Kidney (tissue), 14 donors: ENCODE measurements around the gene RASL10B. TPM values are rescaled to one million over a fixed set of nuclear protein-coding genes. Genes with fewer than 3 reads are reported as not detected.

Source experiments
- DNase-seq, 5 donors: peaks; one replicate each; pipeline ENCODE4 v3.0.0-alpha.2; 2013 to 2020
- FAIRE-seq: peaks from 2 replicates; lab custom pipeline; 2012; peaks lifted over from hg19 to GRCh38; lab: Jason Lieb, UNC
- H3K27ac ChIP-seq, 2 donors: one replicate each; pipeline ENCODE4 v1.7.0; 2013; ENCODE audit warnings: low read depth in 2 of 2, low read length in 2 of 2, inconsistent platforms in 1 of 2
- H3K27me3 ChIP-seq: one replicate; pipeline ENCODE4 v1.7.1; 2013; ENCODE audit warnings: low read length, inconsistent platforms; ENCODE audit not compliant: control insufficient read depth, insufficient read depth
- H3K36me3 ChIP-seq, 3 donors: one replicate each; pipeline versions ENCODE4 v1.7.0 to v1.7.1; 2013; ENCODE audit warnings: low read length in 3 of 3, control low read depth in 1 of 3, inconsistent platforms in 1 of 3; ENCODE audit not compliant: insufficient read depth in 3 of 3, control insufficient read depth in 2 of 3
- H3K4me1 ChIP-seq, 3 donors: one replicate each; pipeline versions ENCODE4 v1.7.0 to v1.7.1; 2013; ENCODE audit warnings: low read length in 3 of 3, inconsistent platforms in 1 of 3, low read depth in 1 of 3; ENCODE audit not compliant: control insufficient read depth in 2 of 3, insufficient read depth in 2 of 3
- H3K4me3 ChIP-seq, 3 donors: one replicate each; pipeline versions ENCODE4 v1.7.0 to v1.8.1; 2013; ENCODE audit warnings: low read length in 3 of 3, control low read depth in 1 of 3, inconsistent platforms in 1 of 3
- H3K9ac ChIP-seq, 3 donors: one replicate each; pipeline versions ENCODE4 v1.7.0 to v1.7.1; 2013; ENCODE audit warnings: low read length in 3 of 3, control low read depth in 1 of 3, inconsistent platforms in 1 of 3
- H3K9me3 ChIP-seq, 3 donors: one replicate each; pipeline versions ENCODE4 v1.7.0 to v1.7.1; 2013; ENCODE audit warnings: low read length in 3 of 3, control low read depth in 1 of 3, inconsistent platforms in 1 of 3; ENCODE audit not compliant: control insufficient read depth in 2 of 3, insufficient read depth in 1 of 3
- intact Hi-C: fragments of 100-400 bp; cut with DNase I; formaldehyde crosslinking; loops from one replicate; pipeline ENCODE4 v1.11.1; 2022
- polyA plus RNA-seq: library from polyadenylated mRNA; stranded (reverse); fragments of 350-450 nt; fragmentation: Illumina TruSeq; extraction: RNeasy Lipid Tissue Mini Kit (QIAGEN cat#74804); gene quantifications from one replicate; pipeline ENCODE4 v1.2.3, GENCODE V29; 2014; ENCODE audit warnings: low read depth, low replicate concordance; ENCODE audit not compliant: insufficient read depth
- total RNA-seq: library from RNA; stranded (reverse); fragmentation: NEBNext Ultra II Directional; extraction: Animal tissue kit (Norgen Biotek cat#: 25700); gene quantifications from one replicate; pipeline ENCODE4 v1.2.1, GENCODE V29; 2021
- TF ChIP-seq, protein P1 (sequence below): IDR thresholded peaks from 3 replicates; pipeline ENCODE4 v1.5.1; 2012; ENCODE audit warnings: mild to moderate bottlenecking, moderate library complexity, borderline replicate concordance; ENCODE audit not compliant: insufficient read depth; ENCODE audit errors: extremely low read depth
- donor health status: control.
- donor health status: control.
- donor health status: control.
- donor health status: control.
- donor health status: control.
- donor health status: DM: yes; HTN: yes; CAD: no.
- donor health status: Normal renal cell carcinoma (clear cell type).

RASL10B gene
- total and polyA plus RNA-seq, 2 donors from 2014 or later: 1.5 to 2.4 TPM

- Histone ChIP-seq H3K4me1 (peaks cover 4 to 14% (median 13%) of the 10 kb centered on the region in 3 donors), H3K4me3 (no peak overlapping the region), H3K27me3 (no peaks in the 10 kb centered on the region), H3K9me3 (no peaks in the 10 kb centered on the region), H3K9ac (no peak overlapping the region), H3K36me3 (peaks cover 2 to 3% (median 2%) of the 10 kb centered on the region in 3 donors), H3K27ac (no peak overlapping the region)
- intact Hi-C loops: no loop called here
- DNase-seq (no peak), FAIRE-seq (no peak)
- TF ChIP-seq, protein P1, sequence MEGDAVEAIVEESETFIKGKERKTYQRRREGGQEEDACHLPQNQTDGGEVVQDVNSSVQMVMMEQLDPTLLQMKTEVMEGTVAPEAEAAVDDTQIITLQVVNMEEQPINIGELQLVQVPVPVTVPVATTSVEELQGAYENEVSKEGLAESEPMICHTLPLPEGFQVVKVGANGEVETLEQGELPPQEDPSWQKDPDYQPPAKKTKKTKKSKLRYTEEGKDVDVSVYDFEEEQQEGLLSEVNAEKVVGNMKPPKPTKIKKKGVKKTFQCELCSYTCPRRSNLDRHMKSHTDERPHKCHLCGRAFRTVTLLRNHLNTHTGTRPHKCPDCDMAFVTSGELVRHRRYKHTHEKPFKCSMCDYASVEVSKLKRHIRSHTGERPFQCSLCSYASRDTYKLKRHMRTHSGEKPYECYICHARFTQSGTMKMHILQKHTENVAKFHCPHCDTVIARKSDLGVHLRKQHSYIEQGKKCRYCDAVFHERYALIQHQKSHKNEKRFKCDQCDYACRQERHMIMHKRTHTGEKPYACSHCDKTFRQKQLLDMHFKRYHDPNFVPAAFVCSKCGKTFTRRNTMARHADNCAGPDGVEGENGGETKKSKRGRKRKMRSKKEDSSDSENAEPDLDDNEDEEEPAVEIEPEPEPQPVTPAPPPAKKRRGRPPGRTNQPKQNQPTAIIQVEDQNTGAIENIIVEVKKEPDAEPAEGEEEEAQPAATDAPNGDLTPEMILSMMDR: no peak
Observed at GRCh38 chr17:35730400-35731005, 936 bp upstream of the RASL10B start.

DNA sequence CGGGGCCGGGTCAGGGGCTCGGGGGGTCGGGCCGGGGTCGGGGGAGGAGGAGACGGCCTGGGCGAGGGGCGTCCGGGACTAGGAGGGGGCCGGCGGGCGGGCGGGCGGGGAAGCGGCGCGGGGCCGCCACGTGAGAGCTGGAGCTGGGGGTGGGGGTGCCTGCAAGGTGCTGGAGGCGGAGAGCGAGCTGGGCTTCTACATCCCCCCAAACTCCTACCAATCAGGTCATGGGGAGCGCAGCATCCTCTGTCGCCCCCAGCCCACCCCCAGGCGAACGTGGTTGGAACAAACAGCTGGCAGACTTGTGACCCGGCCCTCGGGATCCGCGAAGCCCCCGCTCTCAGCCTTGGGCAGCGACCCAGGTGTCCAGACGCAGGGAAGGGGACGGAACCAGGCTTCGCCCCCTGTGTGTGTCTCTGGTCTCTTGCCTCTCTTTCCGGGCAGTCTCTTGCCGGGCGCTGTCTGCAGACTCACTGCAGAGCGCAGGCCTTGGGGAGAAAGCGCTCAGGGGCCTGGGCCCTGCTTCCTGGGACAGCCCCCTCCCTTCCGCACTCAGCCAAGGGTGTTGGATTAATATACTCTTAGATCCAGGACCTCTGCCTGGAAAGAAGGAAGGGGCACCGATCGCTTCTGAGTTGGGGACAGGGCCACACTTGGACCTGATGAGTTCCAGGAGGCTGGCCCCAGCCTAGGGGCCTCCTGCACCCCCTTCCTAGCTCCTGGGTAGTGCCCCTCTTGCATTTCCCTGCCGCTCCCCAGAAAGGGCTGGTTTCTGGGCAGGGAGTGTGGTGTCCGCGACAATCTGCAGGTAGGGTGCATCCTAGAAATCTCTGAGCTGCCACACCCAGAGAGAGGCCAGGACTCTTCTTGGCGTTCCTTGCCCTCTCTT lies 722 bp downstream of the RASL10B start:
- no peak overlapping the region for H3K27ac ChIP-seq
- FAIRE-seq: no peak

DNA sequence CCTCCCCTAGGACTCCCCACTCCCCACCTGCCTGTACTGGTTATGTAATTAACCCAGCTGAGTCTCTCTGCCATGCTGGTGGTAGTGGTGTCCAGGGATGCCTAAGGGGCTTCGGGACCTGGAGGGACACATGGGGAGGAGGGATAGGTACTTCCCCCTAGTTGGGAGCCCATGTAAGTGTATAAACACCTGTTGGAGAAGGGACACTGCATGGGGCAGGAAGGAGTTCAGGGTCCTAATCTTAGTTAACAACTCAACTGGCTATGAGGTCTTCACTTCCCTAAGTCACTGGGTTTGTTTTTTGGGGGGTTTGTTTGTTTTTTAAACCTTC lies 1.3 kb downstream of the RASL10B start:
- H3K27me3 ChIP-seq: no peaks in the 10 kb centered on the region
- peaks cover 0 to 12% (median 5%) of the 10 kb centered on the region in 3 donors for H3K4me1 ChIP-seq
- no peak overlapping the region for H3K9ac ChIP-seq
- intact Hi-C loops: no loop called here
- FAIRE-seq (no peak), DNase-seq (no peak)
- no peak overlapping the region for H3K4me3 ChIP-seq
- H3K36me3 ChIP-seq: no peaks in the 10 kb centered on the region
- H3K9me3 ChIP-seq: no peaks in the 10 kb centered on the region
- TF ChIP-seq, protein P1: no peak
- no peak overlapping the region for H3K27ac ChIP-seq

More for the DNA sequence above, 722 bp downstream of the RASL10B start:
- H3K9ac ChIP-seq: no peak overlapping the region
- DNase-seq: peak in 4 of 5 donors; percentile 36 to 79 (median 52)
- TF ChIP-seq, protein P1: no peak
- peak overlapping the region in 2 of 3 donors; percentile 40 to 48 for H3K4me3 ChIP-seq
- H3K4me1 ChIP-seq: peaks cover 0 to 12% (median 5%) of the 10 kb centered on the region in 3 donors
- H3K27me3 ChIP-seq: no peaks in the 10 kb centered on the region
- peaks cover 0 to 2% (median 0%) of the 10 kb centered on the region in 3 donors for H3K36me3 ChIP-seq
- intact Hi-C loops: no loop called here
- no peaks in the 10 kb centered on the region for H3K9me3 ChIP-seq
